GM18861 (cell line): ENCODE data around the gene ZIC2.

Experiments used
- ATAC-seq: cut with Tn5 transposase; IDR thresholded peaks from one replicate; pipeline ENCODE4 v1.9.1; 2021; ENCODE audit not compliant: unreplicated experiment

ZIC2 gene

DNA sequence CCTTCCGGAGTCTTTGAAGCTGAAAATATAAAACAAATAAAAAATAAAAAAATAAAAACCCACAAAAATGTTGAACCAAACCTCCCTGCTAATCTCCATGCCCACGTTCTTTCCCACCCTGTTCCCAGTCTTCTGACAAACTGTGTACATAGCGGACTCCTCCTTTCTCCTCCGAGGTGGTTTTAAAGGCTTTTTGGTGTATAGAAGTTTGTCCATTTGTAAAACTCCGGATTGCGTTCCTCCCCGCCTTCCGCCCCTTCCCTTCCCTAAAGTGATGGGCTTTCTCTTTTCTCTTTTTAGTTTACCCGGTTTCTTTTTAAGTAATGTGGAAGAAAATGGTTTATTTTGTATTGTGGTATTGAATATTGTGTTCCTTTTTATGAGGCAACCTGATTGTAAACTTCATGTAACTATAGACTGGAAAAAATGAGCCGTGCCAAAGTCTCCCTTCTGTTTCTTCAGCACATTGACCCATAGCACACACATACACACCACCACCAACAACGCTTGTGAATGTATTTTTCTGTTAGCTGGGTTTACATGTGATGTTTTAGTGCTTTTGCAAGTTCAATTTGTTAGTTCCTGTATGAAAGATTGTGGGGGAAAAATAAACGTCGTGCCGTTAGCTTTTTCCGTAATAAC lies 4.4 kb downstream of the ZIC2 start:
- no peak for ATAC-seq

DNA sequence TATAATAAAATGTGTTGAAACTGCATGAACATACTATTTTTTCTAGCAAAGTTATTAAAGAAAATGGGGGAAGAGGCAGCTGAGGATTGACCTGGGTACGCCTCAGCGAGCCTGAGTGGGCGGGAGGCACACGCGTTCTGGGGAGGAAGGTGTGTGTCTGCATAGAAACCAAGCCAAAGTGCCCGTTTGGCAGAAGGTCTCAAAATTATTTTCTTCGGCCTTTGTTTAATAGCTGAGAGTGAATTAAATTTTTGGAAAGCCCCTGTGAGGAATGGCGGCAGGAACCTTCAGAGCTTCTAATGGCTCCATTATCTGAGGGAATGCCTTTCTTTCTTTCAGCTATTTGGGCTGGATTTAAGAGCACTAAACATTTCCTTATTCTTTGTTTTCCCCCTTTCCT lies 5.2 kb downstream of the ZIC2 start:
- ATAC-seq = no peak

DNA sequence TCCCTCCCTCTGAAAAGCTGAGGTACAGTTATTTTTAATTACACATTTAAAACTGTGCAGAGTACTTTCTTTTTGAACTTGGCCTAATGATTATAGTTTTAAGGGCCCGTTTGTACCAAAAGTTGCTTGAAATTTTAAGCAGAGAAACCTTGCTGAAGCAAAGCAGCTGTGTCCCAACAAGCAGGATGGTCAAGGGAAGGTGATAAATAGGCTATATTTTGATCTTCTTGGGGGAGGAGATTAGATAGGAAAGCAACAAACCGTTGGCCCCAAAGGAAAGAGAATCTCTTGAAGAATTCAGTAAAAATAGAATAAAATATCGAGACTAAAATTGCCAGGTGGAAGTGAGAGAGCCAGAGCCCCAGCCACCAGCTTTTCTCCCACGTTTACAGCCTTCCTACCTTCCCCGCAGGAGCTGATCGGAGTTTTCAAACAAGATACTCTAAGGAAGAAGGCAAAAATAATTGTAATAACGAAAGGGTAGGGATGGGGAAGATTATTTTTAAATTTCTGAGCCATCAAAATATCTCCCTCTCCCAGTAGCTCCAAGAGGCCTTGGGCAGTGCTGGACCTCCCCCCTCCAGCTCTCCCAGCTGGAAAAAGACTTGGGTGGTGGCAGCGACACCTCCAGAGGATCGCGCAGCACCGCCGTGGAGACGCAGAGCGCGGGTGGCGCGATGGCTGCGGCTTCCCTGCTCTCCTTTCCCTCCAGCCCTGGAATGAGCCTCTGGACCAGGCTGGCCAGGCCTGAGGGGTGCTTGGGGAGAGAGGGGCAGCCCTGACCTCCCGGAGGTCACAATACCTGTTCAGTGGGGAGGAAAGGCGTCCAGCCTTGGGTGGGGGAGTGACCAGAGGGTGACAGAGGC lies 5.8 kb downstream of the ZIC2 start:
- ATAC-seq = no peak

DNA sequence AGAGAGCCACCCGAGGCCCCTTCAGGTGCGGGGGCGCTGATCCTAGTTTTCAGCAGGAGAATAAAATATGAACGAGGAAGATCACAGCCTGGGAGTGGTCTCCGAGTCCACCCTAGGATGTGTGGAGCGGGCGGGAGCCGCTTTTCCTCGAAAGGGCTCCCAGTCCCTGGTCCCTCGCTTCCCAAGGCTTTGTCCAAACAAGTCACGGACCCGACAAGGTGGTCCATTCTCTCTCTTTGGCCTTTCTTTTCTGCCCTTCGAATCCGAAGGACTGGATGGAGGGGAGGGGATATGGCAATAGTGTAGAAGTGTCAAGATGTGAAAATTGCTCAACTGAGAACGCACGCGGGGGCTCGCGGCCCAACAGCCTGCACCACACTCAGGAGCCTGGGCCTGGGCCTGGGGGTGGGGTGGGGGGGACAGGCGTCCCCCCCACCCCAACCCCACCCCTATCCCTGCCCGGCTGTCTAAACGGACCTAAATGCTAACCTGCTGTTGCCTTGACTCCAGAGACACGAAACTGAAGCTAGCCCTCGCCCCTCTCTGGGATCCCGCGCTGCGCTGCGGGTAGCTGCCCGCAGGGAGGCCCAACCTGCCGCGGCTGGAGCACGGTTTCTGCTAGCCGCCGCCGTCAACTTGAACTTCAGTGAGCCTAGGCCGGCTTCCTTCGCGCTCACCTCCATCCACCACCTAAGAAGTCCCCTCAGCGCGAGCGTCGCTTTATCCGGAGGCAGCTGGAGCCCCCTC lies 7.1 kb downstream of the ZIC2 start:
- ATAC-seq = no peak

DNA sequence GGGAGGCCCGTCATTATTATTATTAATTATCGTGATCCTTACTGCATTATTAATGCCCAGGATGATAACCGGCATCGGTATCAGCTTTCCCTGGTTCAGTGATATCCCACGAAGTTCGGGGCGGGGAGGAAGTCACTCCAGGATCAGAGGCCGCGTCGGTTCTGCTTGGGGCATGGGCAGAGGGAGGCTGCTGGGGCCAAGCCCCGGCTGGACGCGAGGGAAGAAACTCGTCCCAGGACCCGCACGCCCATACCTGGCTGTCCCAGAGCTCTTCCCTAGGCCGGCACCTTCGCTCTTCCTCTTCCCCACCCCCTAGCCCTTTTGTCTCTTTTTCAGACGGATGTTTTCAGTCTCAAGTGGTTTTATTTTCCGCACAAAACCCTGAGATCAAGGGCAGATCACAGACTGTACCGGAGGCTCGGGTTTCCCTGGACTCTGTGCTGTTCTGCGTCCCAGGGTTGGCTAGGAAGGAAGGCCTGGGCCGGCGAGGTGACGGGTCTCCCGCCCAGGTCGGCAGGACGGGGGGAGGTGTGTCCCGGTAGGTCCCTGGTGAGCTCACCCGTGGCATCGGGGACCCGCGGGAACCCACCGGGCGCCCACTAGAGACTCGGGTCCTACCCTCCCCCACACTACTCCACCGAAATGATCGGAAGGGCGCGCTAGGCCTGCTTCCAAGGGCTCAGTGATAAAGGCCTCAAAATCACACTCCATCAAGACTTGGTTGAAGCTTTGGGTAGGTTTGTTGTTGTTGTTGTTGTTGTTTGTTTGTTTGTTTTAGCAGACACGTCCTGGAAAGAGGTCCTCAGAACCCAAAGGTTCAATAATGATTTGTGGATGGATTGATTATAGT lies 7.9 kb downstream of the ZIC2 start:
- ATAC-seq = no peak

DNA sequence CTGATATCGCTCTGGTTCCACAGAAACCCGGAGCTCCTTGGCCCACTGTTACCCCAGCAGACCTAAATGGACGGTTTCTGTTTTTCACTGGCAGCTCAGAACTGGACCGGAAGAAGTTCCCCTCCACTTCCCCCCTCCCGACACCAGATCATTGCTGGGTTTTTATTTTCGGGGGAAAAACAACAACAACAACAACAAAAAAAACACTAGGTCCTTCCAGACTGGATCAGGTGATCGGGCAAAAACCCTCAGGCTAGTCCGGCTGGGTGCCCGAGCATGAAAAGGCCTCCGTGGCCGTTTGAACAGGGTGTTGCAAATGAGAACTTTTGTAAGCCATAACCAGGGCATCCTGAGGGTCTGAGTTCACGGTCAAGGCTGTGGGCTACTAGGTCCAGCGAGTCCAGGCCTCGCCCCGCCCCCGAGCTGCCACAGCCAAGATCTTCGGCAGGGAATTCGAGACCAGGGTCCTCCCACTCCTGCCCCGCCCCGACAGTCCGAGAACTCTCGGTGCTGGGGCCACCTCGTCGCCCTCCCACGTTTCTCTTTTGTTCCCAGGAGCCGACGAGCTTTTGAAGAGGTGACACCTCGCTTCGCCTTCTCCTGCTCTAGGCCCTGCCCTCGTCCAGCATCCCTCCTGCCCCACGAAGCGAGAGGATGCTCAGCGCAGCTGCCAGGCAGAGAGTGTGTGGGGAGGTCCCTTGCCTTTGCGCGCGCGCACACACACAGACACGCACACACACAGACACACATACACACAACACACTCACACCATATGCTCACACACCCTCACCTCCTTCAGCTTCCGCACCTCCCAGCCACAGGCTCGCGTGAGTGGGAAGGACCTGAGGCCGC lies 8.8 kb downstream of the ZIC2 start:
- no peak for ATAC-seq

DNA sequence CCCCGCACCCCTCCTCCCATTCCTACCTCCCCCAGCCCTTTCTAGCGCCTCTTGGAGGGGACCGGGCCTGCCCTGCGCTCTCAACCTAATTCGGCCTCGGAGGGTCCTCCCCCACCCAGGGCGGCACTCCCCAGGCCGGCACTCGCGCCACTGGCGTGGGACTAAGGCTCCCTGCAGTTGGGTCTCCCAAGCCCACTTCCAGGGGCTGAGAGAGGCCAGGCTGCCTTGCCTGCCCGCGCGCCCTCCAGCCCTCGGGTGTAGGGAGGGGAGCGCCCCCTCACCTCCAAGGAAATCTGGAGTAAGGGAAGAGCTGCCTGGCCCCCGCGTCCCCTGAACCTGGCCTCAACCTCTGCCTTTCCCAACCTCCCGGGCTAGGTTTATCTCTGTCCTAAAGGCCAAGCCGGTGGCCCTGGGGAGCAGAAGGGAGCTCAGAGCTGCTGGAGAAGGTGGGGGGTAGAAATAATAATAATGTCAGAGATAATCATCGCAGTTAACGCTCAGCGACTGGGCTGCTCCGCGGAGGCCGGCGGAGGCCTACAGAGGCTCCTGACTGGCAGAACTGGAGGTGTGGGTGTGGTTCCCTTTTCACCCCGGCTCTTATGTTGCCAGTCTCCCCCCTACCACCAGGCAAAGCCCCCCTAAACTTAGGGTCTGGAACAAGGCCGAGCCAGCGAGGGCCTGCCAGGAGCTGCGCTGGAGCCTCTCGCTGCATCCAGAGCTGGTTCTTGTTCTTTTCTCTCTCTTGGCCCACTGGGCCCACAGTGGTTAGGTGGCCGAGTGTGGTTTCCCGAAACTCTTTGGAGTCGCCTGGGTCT lies 9.6 kb downstream of the ZIC2 start:
- ATAC-seq = no peak

DNA sequence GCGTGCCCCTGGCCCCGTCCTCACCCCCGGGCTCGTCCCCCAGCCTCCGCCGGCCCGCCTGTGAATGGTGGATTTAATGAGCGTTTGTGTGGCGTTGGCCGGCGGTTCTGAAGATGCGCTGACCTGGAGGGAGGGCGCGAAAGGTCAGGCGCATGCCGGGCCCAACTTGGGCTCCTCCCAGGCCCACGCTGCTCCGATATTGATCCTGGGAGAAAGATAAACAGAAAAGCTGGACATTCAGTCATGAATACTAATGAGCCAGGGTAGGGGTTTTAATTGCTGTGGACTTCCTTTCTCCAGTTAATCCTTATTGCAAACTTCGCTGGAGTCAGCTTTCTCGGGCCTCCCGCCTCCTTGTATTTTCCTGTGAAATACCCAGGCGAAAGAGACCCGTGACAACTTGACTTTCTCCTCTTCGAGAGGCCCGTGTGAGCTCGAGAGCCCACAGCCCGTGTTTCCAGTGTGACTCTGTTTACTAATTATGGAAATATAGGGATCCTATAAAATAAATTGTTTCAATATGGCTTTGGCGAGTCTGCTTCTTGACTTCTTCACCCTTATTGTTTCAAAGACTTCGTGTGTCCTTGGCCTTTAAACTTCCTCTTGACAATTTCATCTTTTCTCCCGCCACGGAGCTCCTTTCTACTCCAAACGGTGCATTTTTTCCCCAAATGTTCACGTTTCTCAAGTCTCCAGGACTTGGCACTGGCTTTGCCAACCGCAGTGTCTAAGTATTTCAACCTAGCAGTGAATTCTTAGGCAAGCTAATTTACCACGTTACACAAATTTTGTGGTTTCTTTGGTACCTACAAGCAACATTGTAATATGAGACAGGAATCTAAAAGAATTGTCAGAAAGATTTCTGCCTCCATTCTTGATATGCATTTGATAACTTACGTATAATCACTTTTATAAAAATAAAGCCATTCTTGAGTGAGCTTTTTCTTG lies 10.5 kb downstream of the ZIC2 start:
- ATAC-seq = no peak

DNA sequence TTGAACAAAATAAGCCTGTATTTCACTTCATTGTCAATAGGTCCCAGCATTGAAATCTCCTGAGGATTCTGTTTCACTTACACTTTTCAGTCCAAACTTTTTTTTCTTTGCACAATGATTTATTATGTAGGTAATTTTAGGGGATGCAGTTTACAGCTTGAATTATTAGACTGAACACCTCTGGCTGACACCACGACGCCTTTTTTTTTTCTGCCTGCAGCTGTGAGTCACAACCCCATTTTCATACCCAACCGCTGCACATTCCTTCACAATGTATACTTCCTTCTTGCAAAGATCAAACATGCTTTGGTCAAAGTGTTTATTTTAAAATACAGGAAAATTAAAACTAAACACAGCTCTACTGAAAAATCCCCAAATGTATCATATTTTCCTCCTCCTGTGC lies 11.4 kb downstream of the ZIC2 start:
- no peak for ATAC-seq

DNA sequence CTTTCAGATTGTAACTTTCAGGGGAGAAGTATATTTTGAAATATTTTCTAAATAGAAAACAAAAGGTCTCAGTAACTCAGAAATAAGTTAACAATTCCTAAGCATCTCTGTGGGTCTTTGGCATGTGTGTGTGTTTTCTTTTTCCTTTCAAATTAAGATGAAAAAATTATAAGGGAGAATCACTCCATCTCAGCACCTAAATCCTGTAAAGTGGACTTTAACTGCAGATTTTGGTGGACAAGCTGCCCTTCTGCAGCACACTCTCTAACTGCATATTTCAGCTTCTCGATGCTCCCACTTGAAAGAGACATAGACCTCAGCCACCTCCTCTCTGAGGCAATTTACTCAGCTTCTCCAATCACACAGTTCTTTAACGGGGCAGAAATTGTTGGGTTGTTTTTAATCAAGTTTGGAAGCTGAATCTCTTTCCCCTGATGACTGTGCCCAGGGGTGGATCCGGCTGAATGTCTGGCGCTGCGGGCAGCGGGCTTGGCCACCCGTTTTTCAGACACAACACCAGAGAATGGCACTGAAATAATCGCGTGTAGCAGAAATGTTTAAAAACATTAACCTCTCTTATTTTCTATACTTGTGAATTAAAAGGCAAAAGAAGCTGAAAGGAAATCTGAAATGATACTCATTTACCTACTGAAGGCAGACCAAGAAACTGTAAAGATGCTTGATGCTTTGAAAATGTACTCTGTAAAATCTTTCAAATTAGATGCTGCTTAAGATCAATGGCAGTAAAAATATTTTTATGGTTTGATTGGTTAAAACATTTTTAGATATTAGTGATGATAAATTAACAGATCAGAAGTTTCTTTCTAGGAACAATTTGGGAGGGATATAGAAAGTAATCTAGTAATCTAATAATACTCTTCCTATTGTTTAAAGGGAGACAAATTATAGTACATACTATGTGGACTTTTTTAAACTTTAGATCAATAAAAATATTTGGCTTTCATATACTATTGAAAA lies 12.4 kb downstream of the ZIC2 start:
- no peak for ATAC-seq

DNA sequence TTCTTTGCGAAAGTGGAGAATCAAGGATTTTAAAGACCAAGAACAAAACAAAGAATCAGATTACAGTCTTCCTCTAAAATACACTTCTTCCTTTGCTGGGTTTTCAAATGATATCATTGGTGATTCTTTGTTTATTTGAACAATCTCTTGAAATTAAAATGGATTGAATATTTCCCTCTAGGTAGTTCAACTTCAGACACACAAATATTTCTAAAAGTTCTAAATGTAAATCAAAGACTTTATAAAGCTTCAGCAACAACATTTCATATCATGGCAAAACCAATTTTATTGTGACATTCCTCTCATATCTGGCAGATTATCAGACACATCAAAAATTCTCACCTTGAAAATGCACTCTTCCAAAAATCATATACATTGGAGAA lies 13.0 kb downstream of the ZIC2 start:
- ATAC-seq = no peak

DNA sequence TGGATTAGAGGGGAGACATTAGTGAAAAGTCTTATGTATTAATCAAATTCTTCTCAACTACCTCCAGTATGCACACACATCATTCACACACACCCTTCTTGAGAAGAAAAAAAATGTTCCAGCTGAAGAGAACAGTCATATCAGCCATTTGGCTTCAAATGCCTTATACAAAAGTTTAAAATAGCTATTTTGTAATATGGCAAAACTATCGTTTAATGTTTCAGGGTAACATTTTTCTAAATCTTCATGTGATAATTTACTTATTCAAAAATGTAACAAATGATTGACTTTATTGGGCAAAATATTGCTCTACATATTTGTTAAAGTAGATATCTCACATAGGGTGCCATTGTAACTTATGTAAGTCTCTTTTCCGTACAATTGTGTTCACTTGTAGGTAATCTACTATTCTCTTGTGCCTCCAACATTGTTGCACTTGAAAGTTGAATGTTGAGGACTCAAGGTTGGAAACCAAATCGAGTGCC lies 13.6 kb downstream of the ZIC2 start:
- no peak for ATAC-seq

DNA sequence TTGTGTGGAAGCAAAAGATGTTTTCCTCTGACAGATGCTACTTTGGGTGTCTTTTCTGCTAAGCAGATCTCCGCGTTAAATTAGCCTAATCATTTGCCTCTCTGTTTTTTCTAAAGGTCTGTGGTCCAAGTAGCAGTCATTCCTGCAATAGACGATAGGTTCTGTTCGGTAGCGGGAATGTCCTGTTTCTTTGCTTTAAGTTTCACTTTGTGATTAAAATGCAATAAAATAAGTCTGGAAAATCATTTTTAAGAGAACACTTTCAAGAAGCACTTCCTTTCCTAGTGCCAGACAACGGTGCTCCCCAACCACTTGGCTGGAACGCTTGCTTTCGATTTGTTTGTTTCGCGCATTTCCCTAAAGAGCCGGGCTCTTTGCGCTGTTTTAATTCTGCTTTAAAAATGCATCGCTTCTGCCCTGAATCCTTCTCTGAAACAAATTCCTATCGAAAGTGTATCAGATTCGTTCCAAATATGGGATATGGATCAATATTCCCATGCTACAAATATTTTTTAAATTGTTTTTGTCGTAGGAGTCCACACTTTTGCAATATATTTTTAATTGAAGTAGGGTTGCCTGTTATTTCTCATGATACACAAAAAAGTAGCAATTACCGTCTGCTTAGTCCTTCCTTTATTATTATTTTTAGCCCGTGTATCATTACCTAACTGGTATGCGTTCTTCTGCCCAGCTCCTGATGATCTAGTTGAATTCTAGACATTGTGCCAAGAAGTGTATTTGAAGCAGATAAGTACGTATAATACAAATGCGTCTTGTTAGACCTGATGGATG lies 14.2 kb downstream of the ZIC2 start:
- no peak for ATAC-seq

DNA sequence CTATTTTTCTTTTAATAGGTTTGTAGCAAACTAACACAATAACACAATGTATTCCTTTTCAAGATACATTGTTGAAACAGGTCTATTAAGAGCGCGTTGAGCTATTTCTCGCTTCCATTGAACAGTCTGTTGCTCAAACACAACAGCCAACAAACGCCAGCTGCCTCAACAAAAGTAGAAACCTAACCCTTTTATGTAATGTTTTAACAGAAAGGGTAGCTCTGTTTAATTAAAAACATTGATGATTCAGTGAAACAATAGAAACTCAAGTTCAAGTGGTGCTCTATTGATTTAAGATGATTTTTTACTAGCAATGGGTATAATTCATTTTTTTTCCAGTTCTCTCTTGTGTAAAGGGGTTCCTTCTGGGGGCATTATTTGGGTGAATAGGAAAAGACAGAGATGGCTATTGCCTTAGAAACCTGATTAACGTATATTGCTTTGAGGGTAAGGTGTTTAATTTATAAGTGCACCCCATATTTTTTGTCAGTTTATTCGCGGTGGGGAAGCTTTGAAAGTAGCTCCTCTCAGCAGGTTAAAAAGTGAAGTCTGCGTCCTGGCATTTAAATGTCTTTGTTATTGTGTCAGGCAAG lies 14.9 kb downstream of the ZIC2 start:
- ATAC-seq = no peak

DNA sequence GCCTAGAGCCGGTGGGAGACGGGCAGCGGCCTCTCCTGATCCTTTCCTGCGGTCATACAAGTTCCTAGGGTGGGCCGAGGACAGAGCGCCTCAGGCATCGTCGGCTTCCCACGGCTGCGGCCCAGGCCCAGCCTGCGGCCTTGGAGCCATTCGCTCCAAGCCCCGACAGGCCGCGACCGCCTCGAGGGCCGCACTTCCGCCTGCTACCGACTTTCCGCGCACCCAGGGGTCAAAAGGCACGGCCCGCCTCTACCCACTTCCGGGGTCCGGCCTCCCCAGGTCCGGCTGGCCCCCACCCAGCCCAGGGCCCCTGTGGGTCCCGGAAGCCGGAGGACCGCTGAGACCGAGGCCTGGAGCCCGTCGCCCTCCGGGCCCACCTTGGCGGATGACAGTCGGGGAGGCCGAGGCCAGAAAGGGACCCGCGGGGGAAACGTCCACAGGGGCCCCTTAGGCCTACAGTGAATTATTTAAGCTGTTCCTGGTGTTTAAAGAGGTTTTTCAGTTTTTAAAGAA lies 16.2 kb downstream of the ZIC2 start:
- ATAC-seq = no peak
